ENCODE measurements around the gene TXNDC2. TPM values are rescaled to one million over a fixed set of nuclear protein-coding genes. Genes with fewer than 3 reads are reported as not detected.

TXNDC2 gene
- total and polyA plus RNA-seq, 9 of the 15 experiments (the other 6 are each of a cell fraction or from before 2014, with no cell fraction given), result 1.2 to 4.9 (median 2.3) TPM

DNA sequence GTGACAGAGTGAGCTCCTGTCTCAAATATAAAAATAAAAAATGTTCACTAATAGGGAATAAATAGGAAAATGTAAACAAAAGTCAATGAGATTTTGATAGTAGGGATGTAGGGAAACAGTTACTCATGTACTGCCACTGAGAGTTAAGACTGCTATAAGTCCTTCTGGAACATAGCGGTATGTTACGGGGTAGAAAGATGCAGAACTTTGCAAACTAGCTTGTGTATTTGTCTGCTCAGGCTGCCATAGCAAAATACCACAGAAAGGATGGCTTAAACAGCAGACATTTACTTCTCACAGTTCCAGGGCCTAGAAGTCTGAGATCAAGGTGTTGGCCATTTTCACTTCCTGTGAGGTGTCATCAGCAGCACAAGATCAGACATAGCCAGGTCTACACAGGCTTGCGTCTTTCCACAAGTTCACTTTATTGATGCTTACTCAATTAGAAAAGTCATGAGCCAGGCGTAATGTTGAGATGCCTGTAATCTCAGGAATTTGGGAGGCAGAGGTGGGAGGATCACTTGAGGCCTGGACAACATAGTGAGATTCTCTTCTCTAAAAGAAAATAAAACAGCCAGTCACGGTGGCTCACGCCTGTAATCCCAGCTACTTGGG, 8.8 kb downstream of the TXNDC2 start (continued):
- no peak for TF ChIP-seq MGA (IDR thresholded peaks at IDR 0.05)
- no peak for TF ChIP-seq NCOA4 (IDR thresholded peaks at IDR 0.05; ENCODE audit: partially characterized antibody)
- peak; percentile 98 for TF ChIP-seq ZNF121 (CRISPR knock-in tag; conservative IDR thresholded peaks at IDR 0.05)
- no peak for TF ChIP-seq MED1 (CRISPR knock-in tag; IDR thresholded peaks at IDR 0.05; ENCODE audit: borderline replicate concordance)
- peak; percentile 61 for TF ChIP-seq BCOR (IDR thresholded peaks at IDR 0.05)
- TF ChIP-seq ZNF253 (CRISPR knock-in tag; conservative IDR thresholded peaks at IDR 0.05), result no peak
- TF ChIP-seq BRD4 (IDR thresholded peaks at IDR 0.05), result no peak
- TF ChIP-seq ZNF197 (CRISPR knock-in tag; IDR thresholded peaks at IDR 0.05; ENCODE audit: low read depth), result no peak
- TF ChIP-seq, protein P1, sequence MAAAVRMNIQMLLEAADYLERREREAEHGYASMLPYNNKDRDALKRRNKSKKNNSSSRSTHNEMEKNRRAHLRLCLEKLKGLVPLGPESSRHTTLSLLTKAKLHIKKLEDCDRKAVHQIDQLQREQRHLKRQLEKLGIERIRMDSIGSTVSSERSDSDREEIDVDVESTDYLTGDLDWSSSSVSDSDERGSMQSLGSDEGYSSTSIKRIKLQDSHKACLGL (CRISPR knock-in tag; IDR thresholded peaks at IDR 0.05; ENCODE audit: borderline replicate concordance, poor library complexity, severe bottlenecking), result no peak
- no peak for TF ChIP-seq GTF2A2 (tag; IDR thresholded peaks at IDR 0.05)
- 0 out of 4 replicates have a peak, but pooled peaks of 1 of the 2 experiments have one; percentile 33 for TF ChIP-seq FOXA3 (CRISPR knock-in tag; conservative IDR thresholded peaks at IDR 0.05 in 1 of 2, IDR thresholded peaks at IDR 0.05 in 1 of 2)
- peak; percentile 69; the same call in 1 of the 2 replicates for TF ChIP-seq ZSCAN29 (IDR thresholded peaks at IDR 0.05)

Measured in K562 (cell line).